SH-SY5Y (cell line): ENCODE measurements around the gene AKAP3.

ENCODE experiments used
- GATA2 ChIP-seq: IDR thresholded peaks from 2 replicates; pipeline ENCODE4 v1.6.1; 2011; ENCODE audit warnings: mild to moderate bottlenecking, low read depth, low read length
- GATA3 ChIP-seq: IDR thresholded peaks from 2 replicates; pipeline ENCODE4 v1.6.1; 2011; ENCODE audit warnings: low read depth, mild to moderate bottlenecking, low read length, moderate library complexity

- no peak for TF ChIP-seq GATA2
- no peak for TF ChIP-seq GATA3
Measured at GRCh38 chr12:4607056-4607455, 41.8 kb downstream of the AKAP3 start.
